Smooth muscle cell (in vitro differentiated cells): ENCODE data around the gene C17orf50. TPM values are rescaled to one million over a fixed set of nuclear protein-coding genes. Genes with fewer than 3 reads are reported as not detected.

ENCODE experiments used
- DNase-seq: peaks from one replicate; lab custom pipeline; 2025; ENCODE audit not compliant: unreplicated experiment; lab: John Stamatoyannopoulos, UW
- H2AFZ ChIP-seq: fragments of 200-600 bp; sonication (generic); 2 replicates; pipeline ENCODE4 v1.6.0; 2016; ENCODE audit warnings: antibody characterized with exemption, low read depth, mild to moderate bottlenecking
- H3F3A ChIP-seq: fragments of 200-600 bp; sonication (generic); 2 replicates; pipeline ENCODE4 v1.6.0; 2017; ENCODE audit warnings: antibody characterized with exemption, low read depth
- H3K27ac ChIP-seq: fragments of 200-600 bp; sonication (generic); 2 replicates; pipeline ENCODE4 v1.5.1; 2016; ENCODE audit warnings: low read depth, mild to moderate bottlenecking
- H3K27me3 ChIP-seq: fragments of 200-600 bp; sonication (generic); 2 replicates; pipeline ENCODE4 v1.6.1; 2016; ENCODE audit warnings: low read depth, mild to moderate bottlenecking
- H3K36me3 ChIP-seq: fragments of 200-600 bp; sonication (generic); 2 replicates; pipeline ENCODE4 v1.5.1; 2016; ENCODE audit warnings: low read depth
- H3K4me1 ChIP-seq: fragments of 200-600 bp; sonication (generic); 2 replicates; pipeline ENCODE4 v1.5.1; 2016; ENCODE audit warnings: low read depth
- H3K4me2 ChIP-seq: fragments of 200-600 bp; sonication (generic); 2 replicates; pipeline ENCODE4 v1.6.0; 2016; ENCODE audit warnings: mild to moderate bottlenecking
- H3K4me3 ChIP-seq: fragments of 200-600 bp; sonication (generic); 2 replicates; pipeline ENCODE4 v1.5.1; 2016; ENCODE audit warnings: mild to moderate bottlenecking
- H3K79me2 ChIP-seq: fragments of 200-600 bp; sonication (generic); 2 replicates; pipeline ENCODE4 v1.6.0; 2016; ENCODE audit warnings: low read depth, mild to moderate bottlenecking
- H3K9ac ChIP-seq: fragments of 200-600 bp; sonication (generic); 2 replicates; pipeline ENCODE4 v1.6.0; 2016; ENCODE audit warnings: low read depth
- H3K9me3 ChIP-seq: fragments of 200-600 bp; sonication (generic); replicated peaks from 2 replicates; pipeline ENCODE4 v1.5.1; 2016; ENCODE audit warnings: low read depth
- H4K20me1 ChIP-seq: fragments of 200-600 bp; sonication (generic); 2 replicates; pipeline ENCODE4 v1.6.0; 2016; ENCODE audit warnings: low read depth
- CTCF ChIP-seq: fragments of 200-600 bp; sonication (generic); IDR thresholded peaks from 2 replicates; pipeline ENCODE4 v1.5.1; 2017; ENCODE audit warnings: borderline replicate concordance, mild to moderate bottlenecking, antibody characterized with exemption; ENCODE audit not compliant: insufficient read depth, poor library complexity, severe bottlenecking
- WGBS: methylation state at CpG from one replicate; pipeline ENCODE4 v1.1.7; 2016; ENCODE audit warnings: low lambda C conversion rate; 5-methylcytosine and 5-hydroxymethylcytosine counted together
- polyA plus RNA-seq: library from polyadenylated mRNA; unstranded; fragments of >200 nt; fragmentation: Nextera tagmentation; extraction: Ambion mirVana; gene quantifications from 2 replicates; pipeline ENCODE4 v1.2.1, GENCODE V29; 2016
- total RNA-seq: library from RNA; depleted of rRNA; stranded (reverse); fragments of >200 nt; gene quantifications from 2 replicates; pipeline ENCODE4 v1.2.3, GENCODE V29; 2014

Gene C17orf50
- total and polyA plus RNA-seq, 2 experiments from 2014 or later = 0.33 TPM; not detected in 1

GRCh38 chr17:35765756-35766488, 5.2 kb downstream of the C17orf50 start:
- Histone ChIP-seq H3K4me3 (no peak overlapping the region), H3K9ac (no peak overlapping the region), H3K9me3 (no peaks in the 10 kb centered on the region), H3K27ac (no peak overlapping the region), H4K20me1 (no peaks in the 10 kb centered on the region), H3K4me2 (no peak overlapping the region), H2AFZ (no peak overlapping the region), H3K36me3 (no peaks in the 10 kb centered on the region), H3K79me2 (no peaks in the 10 kb centered on the region), H3K27me3 (no peaks in the 10 kb centered on the region), H3K4me1 (peaks cover 5% of the 10 kb centered on the region), H3F3A (peaks cover 8% of the 10 kb centered on the region)
- 84% methylated on average over 8 of the region's 8 CpGs for WGBS
- no peak for DNase-seq
- no peak for TF ChIP-seq CTCF

GRCh38 chr17:35766489-35766877, 5.8 kb downstream of the C17orf50 start:
- no peaks in the 10 kb centered on the region for H3K9me3 ChIP-seq
- no peaks in the 10 kb centered on the region for H4K20me1 ChIP-seq
- H3K9ac ChIP-seq = no peak overlapping the region
- peaks cover 5% of the 10 kb centered on the region for H3K4me1 ChIP-seq
- no peaks in the 10 kb centered on the region for H3K79me2 ChIP-seq
- H3K27me3 ChIP-seq = no peaks in the 10 kb centered on the region
- H3K4me3 ChIP-seq = no peak overlapping the region
- H3K27ac ChIP-seq = no peak overlapping the region
- no peak overlapping the region for H3K4me2 ChIP-seq
- TF ChIP-seq CTCF = no peak
- H2AFZ ChIP-seq = no peak overlapping the region
- DNase-seq = no peak
- H3K36me3 ChIP-seq = no peaks in the 10 kb centered on the region
- peaks cover 8% of the 10 kb centered on the region for H3F3A ChIP-seq
- 97% methylated on average over 24 of the region's 24 CpGs for WGBS

GRCh38 chr17:35766903-35767510, 6.3 kb downstream of the C17orf50 start:
- peaks cover 8% of the 10 kb centered on the region for H3F3A ChIP-seq
- no peaks in the 10 kb centered on the region for H3K79me2 ChIP-seq
- H3K9me3 ChIP-seq = no peaks in the 10 kb centered on the region
- H2AFZ ChIP-seq = no peak overlapping the region
- no peak overlapping the region for H3K27ac ChIP-seq
- TF ChIP-seq CTCF = peak; percentile 55
- no peak overlapping the region for H3K4me2 ChIP-seq
- H3K27me3 ChIP-seq = no peaks in the 10 kb centered on the region
- DNase-seq = no peak
- H3K4me1 ChIP-seq = peaks cover 5% of the 10 kb centered on the region
- no peak overlapping the region for H3K9ac ChIP-seq
- no peaks in the 10 kb centered on the region for H3K36me3 ChIP-seq
- no peak overlapping the region for H3K4me3 ChIP-seq
- 62% methylated on average over 7 of the region's 7 CpGs for WGBS
- no peaks in the 10 kb centered on the region for H4K20me1 ChIP-seq
